Stimulated activated CD8-positive, alpha-beta memory T cell treated with anti-CD3 and anti-CD28 coated beads, Interleukin-15, amount 100 ng/mL, for 24 hours (primary cell): ENCODE results near the gene DNAH1.

ENCODE experiments used
- DNase-seq: peaks from one replicate; pipeline ENCODE4 v3.0.0-alpha.2; 2020; ENCODE audit warnings: low read depth

The DNAH1 gene

GRCh38 chr3:52403271-52403841 lies 87.2 kb downstream of the DNAH1 start:
- DNase-seq, result no peak

- DNase-seq, result no peak
Measured at GRCh38 chr3:52403955-52404354, 87.8 kb downstream of the DNAH1 start.

- no peak for DNase-seq
Measured at GRCh38 chr3:52404391-52404790, 88.3 kb downstream of the DNAH1 start.

- no peak for DNase-seq
Measured at GRCh38 chr3:52405066-52405465, 88.9 kb downstream of the DNAH1 start.

- DNase-seq, result no peak
Measured at GRCh38 chr3:52405601-52406110, 89.5 kb downstream of the DNAH1 start.

GRCh38 chr3:52406231-52406661 lies 90.1 kb downstream of the DNAH1 start:
- no peak for DNase-seq

- DNase-seq, result no peak
Measured at GRCh38 chr3:52406791-52407510, 90.8 kb downstream of the DNAH1 start.

- DNase-seq, result no peak
Measured at GRCh38 chr3:52407779-52408178, 91.7 kb downstream of the DNAH1 start.

- DNase-seq, result no peak
Measured at GRCh38 chr3:52408466-52408865, 92.3 kb downstream of the DNAH1 start.

- DNase-seq, result no peak
Measured at GRCh38 chr3:52415800-52416199, 99.7 kb downstream of the DNAH1 start.

GRCh38 chr3:52420388-52420787 lies 104.3 kb downstream of the DNAH1 start:
- DNase-seq, result no peak

- DNase-seq, result no peak
Measured at GRCh38 chr3:52422669-52423068, 106.5 kb downstream of the DNAH1 start.

- no peak for DNase-seq
Measured at GRCh38 chr3:52423173-52423572, 107.1 kb downstream of the DNAH1 start.

GRCh38 chr3:52428151-52429005 lies 112.3 kb downstream of the DNAH1 start:
- DNase-seq, result no peak

- no peak for DNase-seq
Measured at GRCh38 chr3:52429031-52429430, 112.9 kb downstream of the DNAH1 start.

- no peak for DNase-seq
Measured at GRCh38 chr3:52429779-52430415, 113.8 kb downstream of the DNAH1 start.

GRCh38 chr3:52430416-52430810 lies 114.3 kb downstream of the DNAH1 start:
- DNase-seq, result no peak

- no peak for DNase-seq
Measured at GRCh38 chr3:52431459-52432223, 115.5 kb downstream of the DNAH1 start.

- DNase-seq, result no peak
Measured at GRCh38 chr3:52432225-52432624, 116.1 kb downstream of the DNAH1 start.

- DNase-seq, result no peak
Measured at GRCh38 chr3:52432691-52433141, 116.6 kb downstream of the DNAH1 start.

- no peak for DNase-seq
Measured at GRCh38 chr3:52433328-52433995, 117.3 kb downstream of the DNAH1 start.
